ENCODE data around the gene SPTLC1.

SPTLC1 gene

GRCh38 chr9:92100237-92100911 lies 14.8 kb downstream of the SPTLC1 start:
- Mint-ChIP-seq H3K27me3 (ENCODE audit: low read depth) (no peaks in the 10 kb centered on the region), H3K27ac (no peak overlapping the region), H3K36me3 (ENCODE audit: low read depth) (peaks cover 72% of the 10 kb centered on the region), H3K4me1 (no peaks in the 10 kb centered on the region), H3K4me3 (no peak overlapping the region), H3K9me3 (peaks cover 10% of the 10 kb centered on the region)
- no peak for TF ChIP-seq CTCF (IDR thresholded peaks at IDR 0.05; ENCODE audit: unreplicated experiment in 3 of 3)

- H3K27ac Mint-ChIP-seq: no peak overlapping the region
- H3K4me3 Mint-ChIP-seq: no peak overlapping the region
- TF ChIP-seq CTCF (IDR thresholded peaks at IDR 0.05; ENCODE audit: unreplicated experiment in 3 of 3): no peak
- H3K36me3 Mint-ChIP-seq (ENCODE audit: low read depth): peaks cover 72% of the 10 kb centered on the region
- no peaks in the 10 kb centered on the region for H3K27me3 Mint-ChIP-seq (ENCODE audit: low read depth)
- peaks cover 10% of the 10 kb centered on the region for H3K9me3 Mint-ChIP-seq
- no peaks in the 10 kb centered on the region for H3K4me1 Mint-ChIP-seq
Observed at GRCh38 chr9:92098638-92099037, 16.6 kb downstream of the SPTLC1 start.

GRCh38 chr9:92097997-92098482 lies 17.2 kb downstream of the SPTLC1 start:
- Mint-ChIP-seq H3K9me3 (peaks cover 8% of the 10 kb centered on the region), H3K4me3 (peak overlapping the region in 1 of 3 experiments; percentile 35), H3K36me3 (ENCODE audit: low read depth) (peaks cover 67% of the 10 kb centered on the region), H3K27ac (no peak overlapping the region), H3K27me3 (ENCODE audit: low read depth) (no peaks in the 10 kb centered on the region), H3K4me1 (no peaks in the 10 kb centered on the region)
- TF ChIP-seq CTCF (IDR thresholded peaks at IDR 0.05; ENCODE audit: unreplicated experiment in 3 of 3): no peak

- peaks cover 2% of the 10 kb centered on the region for H3K27me3 Mint-ChIP-seq (ENCODE audit: low read depth)
- H3K36me3 Mint-ChIP-seq (ENCODE audit: low read depth): peaks cover 48% of the 10 kb centered on the region
- H3K9me3 Mint-ChIP-seq: no peaks in the 10 kb centered on the region
- no peak overlapping the region for H3K4me3 Mint-ChIP-seq
- H3K4me1 Mint-ChIP-seq: no peaks in the 10 kb centered on the region
- TF ChIP-seq CTCF (IDR thresholded peaks at IDR 0.05; ENCODE audit: unreplicated experiment in 3 of 3): no peak
- no peak overlapping the region for H3K27ac Mint-ChIP-seq
Observed at GRCh38 chr9:92095236-92095635, 20.0 kb downstream of the SPTLC1 start.

GRCh38 chr9:92094655-92095054 lies 20.6 kb downstream of the SPTLC1 start:
- H3K9me3 Mint-ChIP-seq: peaks cover 5% of the 10 kb centered on the region
- no peak for TF ChIP-seq CTCF (IDR thresholded peaks at IDR 0.05; ENCODE audit: unreplicated experiment in 3 of 3)

GRCh38 chr9:92077888-92078287 lies 37.3 kb downstream of the SPTLC1 start:
- Mint-ChIP-seq H3K4me1 (no peaks in the 10 kb centered on the region), H3K27ac (no peak overlapping the region), H3K9me3 (peaks cover 2% of the 10 kb centered on the region), H3K36me3 (ENCODE audit: low read depth) (peaks cover 34% of the 10 kb centered on the region), H3K27me3 (ENCODE audit: low read depth) (no peaks in the 10 kb centered on the region), H3K4me3 (no peak overlapping the region)
- TF ChIP-seq CTCF (IDR thresholded peaks at IDR 0.05; ENCODE audit: unreplicated experiment in 3 of 3): no peak

More at GRCh38 chr9:92094655-92095054, 20.6 kb downstream of the SPTLC1 start:
- peaks cover 4% of the 10 kb centered on the region for H3K27me3 Mint-ChIP-seq (ENCODE audit: low read depth)
- no peak overlapping the region for H3K4me3 Mint-ChIP-seq
- H3K36me3 Mint-ChIP-seq (ENCODE audit: low read depth): peaks cover 54% of the 10 kb centered on the region
- no peak overlapping the region for H3K27ac Mint-ChIP-seq
- no peaks in the 10 kb centered on the region for H3K4me1 Mint-ChIP-seq

Measured in nephron (organoid).